Measurements from ENCODE around the gene INSM1.

The INSM1 gene

DNA sequence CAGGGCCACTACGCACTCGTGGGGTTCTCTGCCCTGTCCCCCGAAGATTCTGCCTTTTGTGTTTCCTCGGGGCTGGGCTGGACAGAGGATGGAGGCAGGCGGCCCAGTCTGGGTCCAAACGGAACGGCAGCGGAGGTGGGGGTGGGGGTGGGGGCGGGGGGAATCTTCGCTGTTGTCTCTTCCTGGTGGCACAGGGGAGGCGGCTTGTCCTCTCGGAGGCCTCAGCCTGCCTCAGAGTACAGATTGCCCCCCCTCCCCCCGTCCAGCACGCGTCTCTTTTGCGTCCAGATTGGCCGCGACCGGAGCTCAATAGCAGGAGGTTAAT is 1.4 kb upstream of the INSM1 start:
- TF ChIP-seq, protein P1, sequence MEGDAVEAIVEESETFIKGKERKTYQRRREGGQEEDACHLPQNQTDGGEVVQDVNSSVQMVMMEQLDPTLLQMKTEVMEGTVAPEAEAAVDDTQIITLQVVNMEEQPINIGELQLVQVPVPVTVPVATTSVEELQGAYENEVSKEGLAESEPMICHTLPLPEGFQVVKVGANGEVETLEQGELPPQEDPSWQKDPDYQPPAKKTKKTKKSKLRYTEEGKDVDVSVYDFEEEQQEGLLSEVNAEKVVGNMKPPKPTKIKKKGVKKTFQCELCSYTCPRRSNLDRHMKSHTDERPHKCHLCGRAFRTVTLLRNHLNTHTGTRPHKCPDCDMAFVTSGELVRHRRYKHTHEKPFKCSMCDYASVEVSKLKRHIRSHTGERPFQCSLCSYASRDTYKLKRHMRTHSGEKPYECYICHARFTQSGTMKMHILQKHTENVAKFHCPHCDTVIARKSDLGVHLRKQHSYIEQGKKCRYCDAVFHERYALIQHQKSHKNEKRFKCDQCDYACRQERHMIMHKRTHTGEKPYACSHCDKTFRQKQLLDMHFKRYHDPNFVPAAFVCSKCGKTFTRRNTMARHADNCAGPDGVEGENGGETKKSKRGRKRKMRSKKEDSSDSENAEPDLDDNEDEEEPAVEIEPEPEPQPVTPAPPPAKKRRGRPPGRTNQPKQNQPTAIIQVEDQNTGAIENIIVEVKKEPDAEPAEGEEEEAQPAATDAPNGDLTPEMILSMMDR (conservative IDR thresholded peaks at IDR 0.05) = no peak
- H3K27ac ChIP-seq = peak overlapping the region; percentile 93; the same call in 1 of the 2 replicates

DNA sequence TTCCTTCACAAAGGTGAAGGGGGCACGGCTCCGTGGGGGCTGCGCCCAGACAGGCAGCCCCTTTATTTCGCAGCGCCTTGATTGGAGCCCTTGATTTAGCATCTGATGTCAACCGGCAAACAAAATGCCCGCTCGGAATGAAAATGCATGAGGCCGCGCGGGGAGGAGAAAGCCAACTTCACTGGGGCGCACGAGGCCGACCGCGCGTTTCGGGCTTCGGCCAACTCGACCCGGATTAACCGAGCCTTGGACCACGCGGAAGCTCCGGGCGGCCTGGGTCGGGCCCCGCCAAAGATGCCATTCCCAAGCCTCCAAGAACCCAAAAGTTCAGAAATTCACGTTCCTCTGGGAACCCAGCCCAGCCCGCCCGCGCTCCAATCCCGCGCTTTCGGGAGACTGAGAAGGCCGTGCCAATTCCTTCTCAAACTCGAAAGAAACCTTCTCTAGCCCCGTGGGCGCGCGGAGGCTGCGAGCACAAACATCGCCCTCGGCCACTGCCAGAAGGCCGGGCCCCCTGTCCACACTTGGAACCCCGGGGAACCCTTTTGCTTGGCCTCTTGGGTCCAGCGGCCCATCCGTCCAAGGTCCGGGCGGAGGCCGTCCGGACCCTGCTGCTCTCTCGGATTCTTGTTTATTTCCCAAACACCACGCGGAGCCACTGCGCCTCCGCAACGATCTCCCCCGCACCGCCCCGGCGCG is 879 bp upstream of the INSM1 start:
- peak overlapping the region; percentile 93 for H3K27ac ChIP-seq
- TF ChIP-seq, protein P1 (conservative IDR thresholded peaks at IDR 0.05) = no peak

DNA sequence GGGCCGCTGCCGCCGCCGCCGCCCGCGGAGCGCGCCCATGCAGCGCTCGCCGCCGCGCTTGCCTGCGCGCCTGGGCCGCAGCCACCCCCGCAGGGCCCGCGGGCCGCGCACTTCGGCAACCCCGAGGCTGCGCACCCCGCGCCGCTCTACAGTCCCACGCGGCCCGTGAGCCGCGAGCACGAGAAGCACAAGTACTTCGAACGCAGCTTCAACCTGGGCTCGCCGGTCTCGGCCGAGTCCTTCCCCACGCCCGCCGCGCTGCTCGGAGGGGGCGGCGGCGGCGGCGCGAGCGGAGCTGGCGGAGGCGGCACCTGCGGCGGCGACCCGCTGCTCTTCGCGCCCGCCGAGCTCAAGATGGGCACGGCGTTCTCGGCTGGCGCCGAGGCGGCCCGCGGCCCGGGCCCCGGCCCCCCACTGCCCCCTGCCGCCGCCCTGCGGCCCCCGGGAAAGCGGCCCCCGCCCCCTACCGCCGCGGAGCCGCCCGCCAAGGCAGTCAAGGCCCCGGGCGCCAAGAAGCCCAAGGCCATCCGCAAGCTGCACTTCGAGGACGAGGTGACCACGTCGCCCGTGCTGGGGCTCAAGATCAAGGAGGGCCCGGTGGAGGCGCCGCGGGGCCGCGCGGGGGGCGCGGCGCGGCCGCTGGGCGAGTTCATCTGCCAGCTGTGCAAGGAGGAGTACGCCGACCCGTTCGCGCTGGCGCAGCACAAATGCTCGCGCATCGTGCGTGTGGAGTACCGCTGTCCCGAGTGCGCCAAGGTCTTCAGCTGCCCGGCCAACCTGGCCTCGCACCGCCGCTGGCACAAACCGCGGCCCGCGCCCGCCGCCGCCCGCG is 730 bp downstream of the INSM1 start:
- H3K27ac ChIP-seq = peak overlapping the region; percentile 93
- TF ChIP-seq, protein P1 (conservative IDR thresholded peaks at IDR 0.05) = no peak

DNA sequence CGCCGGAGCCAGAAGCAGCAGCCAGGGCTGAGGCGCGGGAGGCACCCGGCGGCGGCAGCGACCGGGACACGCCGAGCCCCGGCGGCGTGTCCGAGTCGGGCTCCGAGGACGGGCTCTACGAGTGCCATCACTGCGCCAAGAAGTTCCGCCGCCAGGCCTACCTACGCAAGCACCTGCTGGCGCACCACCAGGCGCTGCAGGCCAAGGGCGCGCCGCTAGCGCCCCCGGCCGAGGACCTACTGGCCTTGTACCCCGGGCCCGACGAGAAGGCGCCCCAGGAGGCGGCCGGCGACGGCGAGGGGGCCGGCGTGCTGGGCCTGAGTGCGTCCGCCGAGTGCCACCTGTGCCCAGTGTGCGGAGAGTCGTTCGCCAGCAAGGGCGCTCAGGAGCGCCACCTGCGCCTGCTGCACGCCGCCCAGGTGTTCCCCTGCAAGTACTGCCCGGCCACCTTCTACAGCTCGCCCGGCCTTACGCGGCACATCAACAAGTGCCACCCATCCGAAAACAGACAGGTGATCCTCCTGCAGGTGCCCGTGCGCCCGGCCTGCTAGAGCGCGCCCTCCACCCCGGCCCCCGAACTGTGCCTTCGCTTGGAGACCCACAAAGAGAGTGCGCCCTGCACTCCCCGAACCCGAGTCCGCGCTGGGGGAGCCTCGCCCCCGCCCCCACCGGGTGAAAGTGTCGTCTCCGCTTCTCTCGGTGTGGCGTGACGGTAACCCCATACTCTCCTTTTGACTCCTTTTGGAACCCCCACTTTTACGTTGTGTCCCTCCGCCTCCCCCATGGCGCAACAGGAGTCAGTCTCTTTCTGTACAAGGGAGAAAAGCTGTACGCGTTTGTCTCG is 1.6 kb downstream of the INSM1 start:
- peak overlapping the region; percentile 93 for H3K27ac ChIP-seq
- TF ChIP-seq, protein P1 (conservative IDR thresholded peaks at IDR 0.05) = peak; percentile 78

DNA sequence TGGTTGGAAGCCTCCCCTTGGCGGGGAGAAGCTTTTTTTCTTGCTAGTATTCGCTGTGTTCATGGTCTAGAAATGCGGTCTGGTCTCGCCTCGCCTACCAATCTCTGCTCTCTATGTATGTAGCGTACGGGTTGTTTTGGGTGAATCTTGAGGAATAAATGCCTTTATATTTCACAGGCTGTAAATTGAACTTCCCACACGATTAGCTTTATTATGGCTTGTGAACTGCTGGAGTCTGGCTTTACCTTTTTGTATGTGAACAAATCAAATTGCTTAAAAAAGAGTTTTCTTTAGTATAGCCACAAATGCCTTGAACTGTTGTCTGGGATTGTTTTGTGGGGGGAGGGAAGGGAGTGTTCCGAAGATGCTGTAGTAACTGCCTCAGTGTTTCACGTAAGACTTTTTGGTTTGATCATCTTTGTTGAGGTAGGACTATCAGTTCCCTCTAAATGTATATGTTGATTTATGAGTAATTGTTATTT is 2.2 kb downstream of the INSM1 start:
- TF ChIP-seq, protein P1 (conservative IDR thresholded peaks at IDR 0.05) = no peak
- peak overlapping the region; percentile 93 for H3K27ac ChIP-seq

DNA sequence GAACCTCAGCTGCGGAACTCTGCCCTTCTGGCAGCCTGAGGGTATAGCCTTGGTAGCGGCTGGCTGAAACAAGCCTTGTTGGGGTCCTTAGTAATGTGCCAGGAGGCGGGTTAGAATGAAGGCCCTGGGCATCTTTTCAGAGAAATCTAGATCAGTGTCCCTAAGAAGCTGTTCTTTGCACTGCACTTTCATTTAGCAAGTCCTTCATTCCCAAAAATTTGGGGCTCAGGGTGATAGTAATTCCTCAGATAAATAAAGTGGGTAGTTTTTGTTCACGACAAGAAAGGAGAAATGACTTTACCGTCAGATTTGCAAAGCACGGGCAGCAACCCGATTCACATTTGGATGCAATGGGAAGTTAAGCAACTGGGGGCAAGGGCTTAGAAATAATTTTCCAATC is 3.2 kb downstream of the INSM1 start:
- H3K27ac ChIP-seq = no peak overlapping the region
- TF ChIP-seq, protein P1 (conservative IDR thresholded peaks at IDR 0.05) = no peak

DNA sequence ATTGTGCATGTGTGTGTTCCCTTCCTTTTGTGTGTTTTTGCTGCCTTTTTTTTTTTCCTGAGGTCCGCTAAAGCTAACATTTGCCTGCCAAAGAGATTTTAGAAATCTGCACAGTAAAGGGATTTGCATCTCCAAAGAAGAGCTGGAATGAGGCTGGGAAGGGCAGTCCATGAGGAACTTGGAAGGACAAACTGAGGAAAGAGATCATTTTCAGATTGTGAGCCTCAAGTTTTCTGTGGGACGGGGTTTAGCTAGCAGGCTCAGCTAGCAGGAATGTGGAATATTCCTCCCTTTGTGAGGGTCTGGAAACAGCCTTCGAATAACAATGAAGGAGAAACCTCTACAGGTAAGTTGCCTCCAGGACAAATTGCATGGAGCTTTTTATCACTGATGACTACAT is 3.8 kb downstream of the INSM1 start:
- no peak overlapping the region for H3K27ac ChIP-seq
- TF ChIP-seq, protein P1 (conservative IDR thresholded peaks at IDR 0.05) = no peak

Measured in VCaP (cell line).